HAP-1 (cell line): Measurements from ENCODE around the gene LYZL4.

Source experiments
- DNase-seq, 2 experiments: peaks; one replicate each; pipeline ENCODE4 v3.0.0-alpha.2; 2016 to 2020; ENCODE audit warnings: low spot score in 2 of 2
- H3K27me3 ChIP-seq: fragments of 250-450 bp; sonication (Bioruptor Pico); 2 replicates; pipeline ENCODE4 v1.5.1; 2020; ENCODE audit warnings: low read depth, mild to moderate bottlenecking, moderate library complexity
- H3K36me3 ChIP-seq: fragments of 250-450 bp; sonication (Bioruptor Pico); replicated peaks from 2 replicates; pipeline ENCODE4 v1.5.1; 2020; ENCODE audit warnings: mild to moderate bottlenecking
- H3K4me1 ChIP-seq: fragments of 250-450 bp; sonication (Bioruptor Pico); 2 replicates; pipeline ENCODE4 v1.5.1; 2020; ENCODE audit warnings: mild to moderate bottlenecking
- H3K4me3 ChIP-seq: fragments of 250-450 bp; sonication (Bioruptor Pico); 2 replicates; pipeline ENCODE4 v1.5.1; 2020; ENCODE audit warnings: mild to moderate bottlenecking, moderate library complexity
- H3K9me3 ChIP-seq: fragments of 250-450 bp; sonication (Bioruptor Pico); 2 replicates; pipeline ENCODE4 v1.5.1; 2020; ENCODE audit warnings: mild to moderate bottlenecking, moderate library complexity
- in situ Hi-C: fragments of 300-500 bp; cut with MboI; formaldehyde crosslinking; loops from 3 replicates; pipeline ENCODE4 v1.14.3; 2020; ENCODE audit warnings: low sequenced_read_pairs, inconsistent platforms, mixed read lengths

The LYZL4 gene

GRCh38 chr3:42376344-42376798 lies 34.0 kb downstream of the LYZL4 start:
- DNase-seq = no peak
- peaks cover 10% of the 10 kb centered on the region for H3K27me3 ChIP-seq
- H3K9me3 ChIP-seq = no peaks in the 10 kb centered on the region
- no peaks in the 10 kb centered on the region for H3K36me3 ChIP-seq
- no peaks in the 10 kb centered on the region for H3K4me1 ChIP-seq
- in situ Hi-C loops = no loop called here
- H3K4me3 ChIP-seq = no peak overlapping the region

GRCh38 chr3:42375121-42375800 lies 35.1 kb downstream of the LYZL4 start:
- Histone ChIP-seq H3K9me3 (no peaks in the 10 kb centered on the region), H3K36me3 (no peaks in the 10 kb centered on the region), H3K4me1 (no peaks in the 10 kb centered on the region), H3K4me3 (no peak overlapping the region), H3K27me3 (peaks cover 10% of the 10 kb centered on the region)
- in situ Hi-C loops = no loop called here
- DNase-seq = no peak

- Histone ChIP-seq H3K36me3 (no peaks in the 10 kb centered on the region), H3K4me3 (no peak overlapping the region), H3K27me3 (peaks cover 7% of the 10 kb centered on the region), H3K9me3 (no peaks in the 10 kb centered on the region), H3K4me1 (no peaks in the 10 kb centered on the region)
- DNase-seq = no peak
- in situ Hi-C loops = no loop called here
These were observed 38.6 kb downstream of the LYZL4 start for GRCh38 chr3:42371776-42372175.

- Histone ChIP-seq H3K4me1 (no peaks in the 10 kb centered on the region), H3K27me3 (peaks cover 3% of the 10 kb centered on the region; the same call in 1 of the 2 replicates)
- in situ Hi-C loops = no loop called here
These were observed 40.6 kb downstream of the LYZL4 start for GRCh38 chr3:42369832-42370231.

GRCh38 chr3:42369304-42369703 lies 41.1 kb downstream of the LYZL4 start:
- in situ Hi-C loops = no loop called here
- Histone ChIP-seq H3K4me1 (no peaks in the 10 kb centered on the region), H3K4me3 (no peak overlapping the region), H3K27me3 (peaks cover 3% of the 10 kb centered on the region; the same call in 1 of the 2 replicates), H3K36me3 (no peaks in the 10 kb centered on the region), H3K9me3 (no peaks in the 10 kb centered on the region)
- DNase-seq = no peak

More at GRCh38 chr3:42369832-42370231, 40.6 kb downstream of the LYZL4 start:
- H3K36me3 ChIP-seq = no peaks in the 10 kb centered on the region
- H3K4me3 ChIP-seq = no peak overlapping the region
- DNase-seq = no peak
- no peaks in the 10 kb centered on the region for H3K9me3 ChIP-seq

GRCh38 chr3:42368861-42369260 lies 41.5 kb downstream of the LYZL4 start:
- in situ Hi-C loops = no loop called here
- Histone ChIP-seq H3K4me1 (no peaks in the 10 kb centered on the region), H3K4me3 (no peak overlapping the region), H3K27me3 (peaks cover 3% of the 10 kb centered on the region; the same call in 1 of the 2 replicates), H3K36me3 (no peaks in the 10 kb centered on the region), H3K9me3 (no peaks in the 10 kb centered on the region)
- no peak for DNase-seq

- H3K4me3 ChIP-seq = no peak overlapping the region
- H3K27me3 ChIP-seq = no peaks in the 10 kb centered on the region
- H3K4me1 ChIP-seq = no peaks in the 10 kb centered on the region
- DNase-seq = no peak
- in situ Hi-C loops = no loop called here
- no peaks in the 10 kb centered on the region for H3K36me3 ChIP-seq
- no peaks in the 10 kb centered on the region for H3K9me3 ChIP-seq
These were observed 42.5 kb downstream of the LYZL4 start for GRCh38 chr3:42367903-42368302.

GRCh38 chr3:42366550-42366949 lies 43.9 kb downstream of the LYZL4 start:
- DNase-seq = no peak
- H3K4me1 ChIP-seq = no peaks in the 10 kb centered on the region
- no peak overlapping the region for H3K4me3 ChIP-seq
- no peaks in the 10 kb centered on the region for H3K9me3 ChIP-seq
- H3K27me3 ChIP-seq = no peaks in the 10 kb centered on the region
- H3K36me3 ChIP-seq = no peaks in the 10 kb centered on the region
- in situ Hi-C loops = no loop called here

- H3K4me3 ChIP-seq = no peak overlapping the region
- in situ Hi-C loops = no loop called here
- no peaks in the 10 kb centered on the region for H3K36me3 ChIP-seq
- H3K4me1 ChIP-seq = no peaks in the 10 kb centered on the region
- H3K27me3 ChIP-seq = peaks cover 8% of the 10 kb centered on the region
- no peak for DNase-seq
- H3K9me3 ChIP-seq = no peaks in the 10 kb centered on the region
These were observed 53.1 kb downstream of the LYZL4 start for GRCh38 chr3:42357335-42357734.

GRCh38 chr3:42355612-42356011 lies 54.8 kb downstream of the LYZL4 start:
- Histone ChIP-seq H3K36me3 (no peaks in the 10 kb centered on the region), H3K27me3 (peaks cover 8% of the 10 kb centered on the region), H3K4me3 (no peak overlapping the region), H3K4me1 (no peaks in the 10 kb centered on the region), H3K9me3 (no peaks in the 10 kb centered on the region)
- no peak for DNase-seq
- in situ Hi-C loops = no loop called here

- peaks cover 8% of the 10 kb centered on the region for H3K27me3 ChIP-seq
- in situ Hi-C loops = no loop called here
- no peak overlapping the region for H3K4me3 ChIP-seq
- H3K4me1 ChIP-seq = no peaks in the 10 kb centered on the region
- H3K9me3 ChIP-seq = no peaks in the 10 kb centered on the region
- H3K36me3 ChIP-seq = no peaks in the 10 kb centered on the region
- no peak for DNase-seq
These were observed 56.8 kb downstream of the LYZL4 start for GRCh38 chr3:42353631-42354030.

GRCh38 chr3:42351207-42351606 lies 59.2 kb downstream of the LYZL4 start:
- Histone ChIP-seq H3K4me3 (no peak overlapping the region), H3K9me3 (no peaks in the 10 kb centered on the region), H3K36me3 (no peaks in the 10 kb centered on the region), H3K27me3 (peaks cover 4% of the 10 kb centered on the region), H3K4me1 (no peaks in the 10 kb centered on the region)
- in situ Hi-C loops = no loop called here
- no peak for DNase-seq

- H3K36me3 ChIP-seq = no peaks in the 10 kb centered on the region
- in situ Hi-C loops = no loop called here
These were observed 60.4 kb downstream of the LYZL4 start for GRCh38 chr3:42349765-42350594.

GRCh38 chr3:42347928-42348327 lies 62.5 kb downstream of the LYZL4 start:
- no peaks in the 10 kb centered on the region for H3K27me3 ChIP-seq
- no peak for DNase-seq
- in situ Hi-C loops = no loop called here
- no peaks in the 10 kb centered on the region for H3K36me3 ChIP-seq
- H3K9me3 ChIP-seq = no peaks in the 10 kb centered on the region
- no peak overlapping the region for H3K4me3 ChIP-seq
- no peaks in the 10 kb centered on the region for H3K4me1 ChIP-seq

More at GRCh38 chr3:42349765-42350594, 60.4 kb downstream of the LYZL4 start:
- Histone ChIP-seq H3K4me1 (no peaks in the 10 kb centered on the region), H3K4me3 (no peak overlapping the region), H3K27me3 (no peaks in the 10 kb centered on the region), H3K9me3 (no peaks in the 10 kb centered on the region)
- no peak for DNase-seq
